ENCODE results near the gene GUCY2F.

Gene GUCY2F

GRCh38 chrX:109392895-109393294 lies 89.0 kb downstream of the GUCY2F start:
- DNase-seq, result no peak

- no peak for DNase-seq
Measured at GRCh38 chrX:109390556-109390955, 91.3 kb downstream of the GUCY2F start.

- no peak for DNase-seq
Measured at GRCh38 chrX:109389917-109390316, 92.0 kb downstream of the GUCY2F start.

GRCh38 chrX:109384699-109385098 lies 97.2 kb downstream of the GUCY2F start:
- DNase-seq, result peak; percentile 19

GRCh38 chrX:109382332-109382731 lies 99.6 kb downstream of the GUCY2F start:
- no peak for DNase-seq

- DNase-seq, result no peak
Measured at GRCh38 chrX:109378281-109378680, 103.6 kb downstream of the GUCY2F start.

- DNase-seq, result no peak
Measured at GRCh38 chrX:109374262-109374960, 107.5 kb downstream of the GUCY2F start.

- DNase-seq, result no peak
Measured at GRCh38 chrX:109373468-109373867, 108.4 kb downstream of the GUCY2F start.

GRCh38 chrX:109372716-109373115 lies 109.2 kb downstream of the GUCY2F start:
- no peak for DNase-seq

GRCh38 chrX:109372291-109372690 lies 109.6 kb downstream of the GUCY2F start:
- no peak for DNase-seq

GRCh38 chrX:109362101-109362500 lies 119.8 kb downstream of the GUCY2F start:
- DNase-seq, result no peak

- DNase-seq, result no peak
Measured at GRCh38 chrX:109360301-109360700, 121.6 kb downstream of the GUCY2F start.

GRCh38 chrX:109357706-109358105 lies 124.2 kb downstream of the GUCY2F start:
- no peak for DNase-seq

GRCh38 chrX:109356684-109357083 lies 125.2 kb downstream of the GUCY2F start:
- DNase-seq, result no peak

GRCh38 chrX:109352066-109352588 lies 129.8 kb downstream of the GUCY2F start:
- no peak for DNase-seq

GRCh38 chrX:109351557-109351956 lies 130.3 kb downstream of the GUCY2F start:
- DNase-seq, result no peak

- DNase-seq, result no peak
Measured at GRCh38 chrX:109350551-109350950, 131.3 kb downstream of the GUCY2F start.

GRCh38 chrX:109350051-109350450 lies 131.8 kb downstream of the GUCY2F start:
- DNase-seq, result no peak

GRCh38 chrX:109347632-109348031 lies 134.3 kb downstream of the GUCY2F start:
- no peak for DNase-seq

- DNase-seq, result no peak
Measured at GRCh38 chrX:109346491-109346890, 135.4 kb downstream of the GUCY2F start.

- DNase-seq, result no peak
Measured at GRCh38 chrX:109345856-109346255, 136.0 kb downstream of the GUCY2F start.

GRCh38 chrX:109344678-109345077 lies 137.2 kb downstream of the GUCY2F start:
- DNase-seq, result no peak

GRCh38 chrX:109344101-109344500 lies 137.8 kb downstream of the GUCY2F start:
- no peak for DNase-seq

- no peak for DNase-seq
Measured at GRCh38 chrX:109343671-109344070, 138.2 kb downstream of the GUCY2F start.

GRCh38 chrX:109336141-109336540 lies 145.7 kb downstream of the GUCY2F start:
- DNase-seq, result no peak
